MV-4-11 (cell line): ENCODE data around the gene IVL.

Experiments used
- DNase-seq: peaks from one replicate; lab custom pipeline; 2025; lab: John Stamatoyannopoulos, UW

IVL gene

GRCh38 chr1:152946651-152947256 lies 38.4 kb downstream of the IVL start, which contains the start of gene SPRR5:
SPRR5 (plus strand) TSS chr1:152947206; CDS start chr1:152948555, 1,349 bp downstream.
- DNase-seq: no peak

- no peak for DNase-seq
Observed at GRCh38 chr1:152951711-152952110, 43.4 kb downstream of the IVL start.

DNA sequence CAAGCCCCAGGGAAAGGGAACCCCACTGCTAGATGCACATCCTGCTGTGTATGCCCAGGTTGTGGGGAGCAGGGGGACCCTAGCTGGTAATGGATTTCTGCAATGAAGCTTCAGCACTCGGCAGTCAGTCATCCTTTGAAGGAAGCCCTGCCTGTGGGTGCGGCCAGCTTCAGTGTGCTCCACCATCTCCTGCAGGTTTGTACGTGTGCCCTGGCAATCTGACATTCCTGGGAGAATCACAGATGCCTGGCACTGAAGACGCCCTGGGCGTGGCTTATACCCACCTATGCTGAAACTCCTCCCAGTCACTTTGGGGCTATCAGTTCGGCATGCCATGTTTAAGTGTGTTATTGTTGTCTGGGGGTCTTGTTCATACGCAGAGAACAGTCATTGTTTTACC lies 45.4 kb downstream of the IVL start:
- DNase-seq: no peak

DNA sequence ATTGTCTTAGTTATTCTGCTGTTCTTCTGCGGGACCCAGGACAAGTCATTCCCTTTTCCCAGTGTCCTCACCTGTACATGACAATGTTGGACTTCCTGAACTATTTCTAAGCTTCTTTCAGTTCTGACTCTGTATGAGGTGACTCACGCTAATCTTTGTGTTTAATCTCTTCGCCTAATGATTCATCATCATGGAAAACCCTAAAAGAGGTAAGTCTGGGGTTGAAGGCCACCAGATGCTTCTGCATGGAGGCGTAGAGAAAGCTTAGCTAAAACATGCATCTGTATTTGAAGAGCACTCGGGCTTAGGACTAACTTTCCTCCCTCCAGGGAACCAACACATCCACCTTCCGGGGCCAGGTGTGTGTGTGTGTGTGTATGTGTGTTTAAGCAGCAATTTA lies 46.1 kb downstream of the IVL start:
- DNase-seq: no peak

DNA sequence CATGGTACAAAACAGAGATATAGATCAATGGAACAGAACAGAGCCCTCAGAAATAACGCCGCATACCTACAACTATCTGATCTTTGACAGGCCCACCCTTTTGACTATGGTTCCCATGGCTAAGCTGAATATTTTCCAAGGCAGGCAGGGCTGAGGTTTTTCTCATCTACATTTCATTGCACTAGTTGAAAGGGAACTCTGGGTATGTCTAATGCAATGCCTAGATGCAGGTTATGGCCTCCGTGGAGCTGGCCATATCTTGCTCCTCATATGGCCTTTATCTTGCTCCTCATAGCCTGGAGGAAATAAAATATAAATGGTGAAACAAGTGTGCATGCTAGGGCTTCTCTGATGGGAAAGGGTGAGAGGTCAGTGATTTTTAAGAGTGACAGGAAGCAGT lies 49.2 kb downstream of the IVL start:
- DNase-seq: no peak

GRCh38 chr1:152959273-152959672 lies 50.9 kb downstream of the IVL start:
- no peak for DNase-seq

DNA sequence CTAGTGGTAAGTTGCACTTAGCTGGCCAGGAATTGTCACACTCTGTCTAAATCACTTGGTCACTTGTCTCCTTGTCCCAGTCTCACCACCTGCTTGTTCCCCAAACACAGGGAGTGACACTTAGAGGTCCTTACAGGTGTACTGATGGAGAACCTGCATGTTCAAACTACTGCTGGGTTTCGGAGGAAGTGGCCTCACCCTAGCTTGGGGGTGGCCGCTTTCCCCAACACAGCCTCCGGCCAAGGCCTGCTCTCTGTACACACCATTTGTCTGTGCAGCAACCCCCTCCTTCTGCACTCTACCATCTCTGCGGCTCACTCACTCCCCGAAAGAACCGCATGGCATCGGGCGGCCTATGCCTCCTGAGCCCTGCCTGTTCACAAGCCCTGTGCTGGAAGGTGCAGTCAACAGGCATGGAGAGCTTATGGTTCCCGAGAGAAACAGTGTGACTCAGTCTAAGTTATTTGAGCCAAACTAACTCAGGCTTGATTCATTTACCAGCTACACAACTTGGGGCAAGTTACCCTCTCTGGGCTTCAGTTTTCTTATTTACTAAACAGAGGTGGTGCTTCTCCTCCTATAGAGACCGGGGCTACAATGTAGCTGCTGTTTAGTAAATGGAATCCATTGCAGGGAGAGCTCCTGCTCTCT lies 51.6 kb downstream of the IVL start:
- DNase-seq: no peak

GRCh38 chr1:152960452-152961044 lies 52.2 kb downstream of the IVL start:
- DNase-seq: no peak
